NCI-H1092 (cell line): Measurements from ENCODE around the gene ANKRD52.
"Not testable (repeated sequence)": the region's sequence is repeated elsewhere in the genome, so short reads cannot be mapped to it uniquely, and the experiment has no call there.

ENCODE experiments used
- DNase-seq: peaks from one replicate; lab custom pipeline; 2025; lab: John Stamatoyannopoulos, UW

ANKRD52 gene

GRCh38 chr12:56258068-56258819, at the start of gene ANKRD52:
Gene ANKRD52, minus strand, starts transcription at chr12:56258384. Its CDS starts 115 bp downstream, at chr12:56258269.
- DNase-seq: peak; percentile 42

- DNase-seq: no peak
Measured at GRCh38 chr12:56307221-56307965, 49.2 kb upstream of the ANKRD52 start.

- no peak for DNase-seq
Measured at GRCh38 chr12:56304872-56305590, 46.8 kb upstream of the ANKRD52 start.

- no peak for DNase-seq
Measured at GRCh38 chr12:56304276-56304675, 46.1 kb upstream of the ANKRD52 start.

- no peak for DNase-seq
Measured at GRCh38 chr12:56300644-56301464, 42.7 kb upstream of the ANKRD52 start.

GRCh38 chr12:56299853-56300643, 41.9 kb upstream of the ANKRD52 start, which contains the start of gene CS:
Gene CS, minus strand, starts transcription at chr12:56300330. Its CDS starts 129 bp downstream, at chr12:56300201.
- peak; percentile 96 for DNase-seq

- DNase-seq: no peak
Measured at GRCh38 chr12:56299308-56299852, 41.2 kb upstream of the ANKRD52 start.

GRCh38 chr12:56298828-56299227, 40.6 kb upstream of the ANKRD52 start:
- no peak for DNase-seq

- DNase-seq: no peak
Measured at GRCh38 chr12:56297400-56297799, 39.2 kb upstream of the ANKRD52 start.

GRCh38 chr12:56296295-56296694, 38.1 kb upstream of the ANKRD52 start:
- no peak for DNase-seq

GRCh38 chr12:56293795-56294194, 35.6 kb upstream of the ANKRD52 start:
- no peak for DNase-seq

- DNase-seq: no peak
Measured at GRCh38 chr12:56288705-56289387, 30.7 kb upstream of the ANKRD52 start.

- DNase-seq: no peak
Measured at GRCh38 chr12:56286044-56286830, 28.1 kb upstream of the ANKRD52 start.

GRCh38 chr12:56284263-56284662, 26.1 kb upstream of the ANKRD52 start:
- not testable (repeated sequence) for DNase-seq

- DNase-seq: no peak
Measured at GRCh38 chr12:56282579-56282978, 24.4 kb upstream of the ANKRD52 start.

- DNase-seq: no peak
Measured at GRCh38 chr12:56282030-56282429, 23.8 kb upstream of the ANKRD52 start.

GRCh38 chr12:56280849-56281248, 22.7 kb upstream of the ANKRD52 start:
- DNase-seq: no peak

GRCh38 chr12:56278905-56279304, 20.7 kb upstream of the ANKRD52 start:
- no peak for DNase-seq

GRCh38 chr12:56274299-56274698, 16.1 kb upstream of the ANKRD52 start:
- DNase-seq: no peak
